SK-N-SH (cell line): Measurements from ENCODE around the gene TIMD4. TPM values are rescaled to one million over a fixed set of nuclear protein-coding genes. Genes with fewer than 3 reads are reported as not detected.

Source experiments
- CTCF ChIA-PET: fragments of 300-600, 350-600 bp; formaldehyde crosslinking; extraction: SDS; loops from one replicate; lab custom pipeline; 2021; lab: Yijun Ruan, JAX
- POLR2A ChIA-PET: fragments of 350-600 bp; sonication (Branson Sonifier 250); formaldehyde crosslinking; extraction: SDS; loops from one replicate; lab custom pipeline; 2020; ENCODE audit warnings: antibody characterized with exemption, inconsistent platforms; lab: Yijun Ruan, JAX
- DNase-seq: peaks from one replicate; pipeline ENCODE4 v3.0.0; 2012
- H2AFZ ChIP-seq: fragments of 200-600 bp; sonication (generic); 2 replicates; pipeline ENCODE4 v1.8.1; 2016; ENCODE audit warnings: antibody characterized with exemption, mild to moderate bottlenecking, low read depth
- H3F3A ChIP-seq: fragments of 200-600 bp; sonication (generic); replicated peaks from 2 replicates; pipeline ENCODE3; 2016; ENCODE audit warnings: antibody characterized with exemption, mild to moderate bottlenecking; ENCODE audit not compliant: insufficient read depth
- H3K27ac ChIP-seq, 2 experiments: fragments of 200-500 bp in 1 of 2; fragments of 200-600 bp in 1 of 2; sonication (Bioruptor generic) in 1 of 2; sonication (generic), shearing (Covaris generic) in 1 of 2; 2 replicates each; pipeline versions ENCODE4 v1.5.1 to v1.6.1; 2014 to 2016; ENCODE audit warnings: low read depth in 2 of 2, inconsistent platforms in 1 of 2, low read length in 1 of 2, mild to moderate bottlenecking in 1 of 2, mixed read lengths in 1 of 2
- H3K27me3 ChIP-seq: fragments of 200-600 bp; sonication (generic), shearing (Covaris generic); 2 replicates; pipeline ENCODE4 v1.6.1; 2016; ENCODE audit warnings: mixed run types; ENCODE audit not compliant: insufficient read depth
- H3K36me3 ChIP-seq, 2 experiments: fragments of 200-500 bp in 1 of 2; fragments of 200-600 bp in 1 of 2; sonication (Bioruptor generic) in 1 of 2; sonication (generic) in 1 of 2; replicated peaks in 1 of 2; 2 replicates each; pipeline versions ENCODE3 to v1.5.1; 2014 to 2016; ENCODE audit warnings: low read length in 1 of 2, mild to moderate bottlenecking in 1 of 2; ENCODE audit not compliant: insufficient read depth in 2 of 2, control insufficient read depth in 1 of 2
- H3K4me1 ChIP-seq, 2 experiments: fragments of 200-500 bp in 1 of 2; fragments of 200-600 bp in 1 of 2; sonication (Bioruptor generic) in 1 of 2; sonication (generic), shearing (Covaris generic) in 1 of 2; 2 replicates each; pipeline versions ENCODE4 v1.5.1 to v1.6.1; 2014 to 2016; ENCODE audit warnings: low read depth in 1 of 2, low read length in 1 of 2, mixed run types in 1 of 2; ENCODE audit not compliant: insufficient read depth in 2 of 2, control insufficient read depth in 1 of 2
- H3K4me2 ChIP-seq: fragments of 200-600 bp; sonication (generic), shearing (Covaris generic); 2 replicates; pipeline ENCODE4 v1.6.1; 2017; ENCODE audit warnings: mixed run types
- H3K4me3 ChIP-seq, 2 experiments: fragments of 200-500 bp in 1 of 2; fragments of 200-600 bp in 1 of 2; sonication (Bioruptor generic) in 1 of 2; sonication (generic), shearing (Covaris generic) in 1 of 2; 2 replicates each; pipeline versions ENCODE4 v1.5.1 to v1.8.1; 2014 to 2016; ENCODE audit warnings: low read depth in 2 of 2, inconsistent platforms in 1 of 2, low read length in 1 of 2, mild to moderate bottlenecking in 1 of 2, mixed read lengths in 1 of 2, moderate library complexity in 1 of 2
- H3K79me2 ChIP-seq: fragments of 200-600 bp; sonication (generic); 2 replicates; pipeline ENCODE4 v1.8.1; 2017; ENCODE audit warnings: mild to moderate bottlenecking; ENCODE audit not compliant: insufficient read depth
- H3K9ac ChIP-seq: fragments of 200-600 bp; sonication (generic); 2 replicates; pipeline ENCODE4 v1.6.1; 2017; ENCODE audit warnings: mixed run types
- H3K9me2 ChIP-seq: fragments of 200-600 bp; sonication (generic); 2 replicates; pipeline ENCODE4 v1.6.1; 2017; ENCODE audit warnings: mixed run types
- H3K9me3 ChIP-seq: fragments of 200-600 bp; sonication (generic); 2 replicates; pipeline ENCODE4 v1.6.1; 2017; ENCODE audit warnings: mixed run types, mild to moderate bottlenecking, moderate library complexity
- H4K20me1 ChIP-seq: fragments of 200-600 bp; sonication (generic); 2 replicates; pipeline ENCODE4 v1.6.1; 2017; ENCODE audit warnings: mild to moderate bottlenecking, mixed run types; ENCODE audit not compliant: insufficient read depth
- ELF1 ChIP-seq: IDR thresholded peaks from 2 replicates; pipeline ENCODE4 v1.4.0; 2012
- EP300 ChIP-seq, 2 experiments: IDR thresholded peaks; 2 replicates each; pipeline versions ENCODE4 v1.4.0 to v1.6.1; 2012; ENCODE audit warnings: borderline replicate concordance in 1 of 2, low read depth in 1 of 2, low read length in 1 of 2
- EZH2phosphoT487 ChIP-seq: fragments of 200-600 bp; sonication (generic); IDR thresholded peaks from 2 replicates; pipeline ENCODE4 v1.6.1; 2017; ENCODE audit warnings: low read depth, mixed run types, mild to moderate bottlenecking, antibody characterized with exemption, moderate library complexity, borderline replicate concordance
- GABPA ChIP-seq: IDR thresholded peaks from 2 replicates; pipeline ENCODE4 v1.4.0; 2012; ENCODE audit warnings: low read depth, mild to moderate bottlenecking
- GATA2 ChIP-seq: sonication (generic); formaldehyde crosslinking; IDR thresholded peaks from 2 replicates; pipeline ENCODE4 v1.5.0; 2020; ENCODE audit warnings: mild to moderate bottlenecking, missing genetic modification reagents
- IRF3 ChIP-seq: fragments of 150-350 bp; IDR thresholded peaks from 2 replicates; pipeline ENCODE4 v1.6.1; 2016; ENCODE audit warnings: mild to moderate bottlenecking, low read depth, low read length
- JUND ChIP-seq: IDR thresholded peaks from 2 replicates; pipeline ENCODE4 v1.4.0; 2012
- NFIC ChIP-seq: IDR thresholded peaks from 2 replicates; pipeline ENCODE4 v1.4.0; 2012; ENCODE audit warnings: borderline replicate concordance
- NRF1 ChIP-seq: IDR thresholded peaks from 2 replicates; pipeline ENCODE4 v1.6.1; 2012; ENCODE audit warnings: low read depth, mild to moderate bottlenecking, low read length
- PBX3 ChIP-seq: IDR thresholded peaks from 2 replicates; pipeline ENCODE4; 2012
- RAD21 ChIP-seq: IDR thresholded peaks from 2 replicates; pipeline ENCODE4 v1.6.1; 2012; ENCODE audit warnings: mild to moderate bottlenecking, low read length
- RCOR1 ChIP-seq: fragments of 150-350 bp; IDR thresholded peaks from 2 replicates; pipeline ENCODE4 v1.6.1; 2017; ENCODE audit warnings: antibody characterized with exemption, low read length
- RFX5 ChIP-seq: IDR thresholded peaks from 2 replicates; pipeline ENCODE4 v1.6.1; 2012; ENCODE audit warnings: mild to moderate bottlenecking, improper control_type of control experiment, low read length
- SIN3A ChIP-seq: IDR thresholded peaks from 2 replicates; pipeline ENCODE4 v1.6.1; 2012; ENCODE audit warnings: low read depth, mild to moderate bottlenecking, low read length, moderate library complexity, borderline replicate concordance
- SMC3 ChIP-seq: IDR thresholded peaks from 2 replicates; pipeline ENCODE4 v1.6.1; 2012; ENCODE audit warnings: low read depth, low read length, improper control_type of control experiment
- TAF1 ChIP-seq: IDR thresholded peaks from 2 replicates; pipeline ENCODE4 v1.6.1; 2012; ENCODE audit warnings: low read depth, mild to moderate bottlenecking, low read length, moderate library complexity, borderline replicate concordance
- TCF12 ChIP-seq: IDR thresholded peaks from 2 replicates; pipeline ENCODE4 v1.4.0; 2012
- ZBTB33 ChIP-seq: IDR thresholded peaks from 2 replicates; pipeline ENCODE4 v1.4.0; 2012; ENCODE audit warnings: low read depth, borderline replicate concordance
- WGBS: methylation state at CpG from one replicate; pipeline ENCODE4 v1.1.6; 2017; ENCODE audit warnings: low lambda C conversion rate; 5-methylcytosine and 5-hydroxymethylcytosine counted together
- polyA plus RNA-seq, 3 experiments: library from polyadenylated mRNA; depleted of rRNA; stranded (reverse); fragments of >200 nt; gene quantifications; 2 replicates each; pipeline ENCODE4 v1.2.3, GENCODE V29; 2012
- TF ChIP-seq, protein P1 (sequence below): fragments of 200-600 bp; sonication (generic); IDR thresholded peaks from 2 replicates; pipeline ENCODE4 v1.6.1; 2017; ENCODE audit warnings: antibody characterized with exemption, mild to moderate bottlenecking, moderate library complexity

The TIMD4 gene
- polyA plus RNA-seq, 1 of the 3 experiments (the other 2 are of a cell fraction), result not detected

- Histone ChIP-seq H3F3A (no peaks in the 10 kb centered on the region), H3K79me2 (no peaks in the 10 kb centered on the region), H3K27ac (no peak overlapping the region), H3K9me3 (no peaks in the 10 kb centered on the region), H3K36me3 (no peaks in the 10 kb centered on the region), H3K4me2 (no peak overlapping the region), H3K4me3 (no peak overlapping the region; a peak in 1 of 4 replicates), H4K20me1 (no peaks in the 10 kb centered on the region), H3K4me1 (no peaks in the 10 kb centered on the region), H3K9ac (no peak overlapping the region), H3K27me3 (no peaks in the 10 kb centered on the region), H2AFZ (no peak overlapping the region), H3K9me2 (no peaks in the 10 kb centered on the region)
- peak; percentile 36 for DNase-seq
- ChIA-PET CTCF (no interaction called here), POLR2A (no interaction called here)
- WGBS, result 24% methylated on average over 9 of the region's 9 CpGs
- TF ChIP-seq PBX3 (no peak), TCF12 (no peak), RAD21 (peak; percentile 58), GATA2 (CRISPR knock-in tag) (no peak), ZBTB33 (no peak), RCOR1 (no peak)
- TF ChIP-seq, protein P1, sequence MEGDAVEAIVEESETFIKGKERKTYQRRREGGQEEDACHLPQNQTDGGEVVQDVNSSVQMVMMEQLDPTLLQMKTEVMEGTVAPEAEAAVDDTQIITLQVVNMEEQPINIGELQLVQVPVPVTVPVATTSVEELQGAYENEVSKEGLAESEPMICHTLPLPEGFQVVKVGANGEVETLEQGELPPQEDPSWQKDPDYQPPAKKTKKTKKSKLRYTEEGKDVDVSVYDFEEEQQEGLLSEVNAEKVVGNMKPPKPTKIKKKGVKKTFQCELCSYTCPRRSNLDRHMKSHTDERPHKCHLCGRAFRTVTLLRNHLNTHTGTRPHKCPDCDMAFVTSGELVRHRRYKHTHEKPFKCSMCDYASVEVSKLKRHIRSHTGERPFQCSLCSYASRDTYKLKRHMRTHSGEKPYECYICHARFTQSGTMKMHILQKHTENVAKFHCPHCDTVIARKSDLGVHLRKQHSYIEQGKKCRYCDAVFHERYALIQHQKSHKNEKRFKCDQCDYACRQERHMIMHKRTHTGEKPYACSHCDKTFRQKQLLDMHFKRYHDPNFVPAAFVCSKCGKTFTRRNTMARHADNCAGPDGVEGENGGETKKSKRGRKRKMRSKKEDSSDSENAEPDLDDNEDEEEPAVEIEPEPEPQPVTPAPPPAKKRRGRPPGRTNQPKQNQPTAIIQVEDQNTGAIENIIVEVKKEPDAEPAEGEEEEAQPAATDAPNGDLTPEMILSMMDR, result peak; percentile 36
Observed at GRCh38 chr5:156934450-156935211, 28.4 kb downstream of the TIMD4 start.

DNA sequence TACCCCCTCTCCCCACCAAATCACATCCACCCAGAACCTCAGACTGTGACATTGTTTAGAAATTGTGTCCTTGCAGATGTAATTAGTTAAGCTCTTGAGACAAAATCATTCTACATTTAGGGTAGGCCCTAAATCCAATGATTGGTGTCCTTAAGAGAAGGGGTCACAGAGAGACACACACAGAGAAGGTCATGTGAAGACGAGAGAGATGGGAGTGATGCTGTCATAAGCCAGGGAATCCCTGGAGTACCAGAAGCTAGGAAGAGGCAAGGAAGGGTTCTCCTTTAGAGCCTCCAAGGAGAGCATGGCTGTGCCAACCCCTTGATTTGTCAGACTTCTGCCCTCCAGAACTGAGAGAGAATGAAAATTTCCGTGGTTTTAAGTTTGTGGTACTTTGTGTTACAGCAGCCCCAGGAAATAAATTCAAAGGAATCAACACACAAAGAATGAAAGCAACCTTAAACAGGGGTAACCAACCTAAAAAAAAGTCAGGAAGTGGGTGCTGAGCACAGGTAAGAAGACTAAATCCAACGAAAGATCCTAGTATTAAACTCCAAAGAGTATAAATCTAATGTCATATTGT lies 33.6 kb downstream of the TIMD4 start:
- no peak overlapping the region for H3K9ac ChIP-seq
- no peaks in the 10 kb centered on the region for H3K79me2 ChIP-seq
- no peaks in the 10 kb centered on the region for H3K4me1 ChIP-seq
- H3K9me3 ChIP-seq, result no peaks in the 10 kb centered on the region
- H3K9me2 ChIP-seq, result no peaks in the 10 kb centered on the region
- no peak overlapping the region for H3K4me3 ChIP-seq
- ChIA-PET POLR2A (no interaction called here), CTCF (no interaction called here)
- no peaks in the 10 kb centered on the region for H3F3A ChIP-seq
- H2AFZ ChIP-seq, result no peak overlapping the region
- H3K27me3 ChIP-seq, result no peaks in the 10 kb centered on the region
- no peak overlapping the region for H3K4me2 ChIP-seq
- no peak overlapping the region for H3K27ac ChIP-seq
- H4K20me1 ChIP-seq, result no peaks in the 10 kb centered on the region
- no peaks in the 10 kb centered on the region for H3K36me3 ChIP-seq
- 15% methylated on average over 3 of the region's 3 CpGs for WGBS
- DNase-seq, result no peak
- TF ChIP-seq JUND, result no peak
- TF ChIP-seq IRF3, result no peak
- TF ChIP-seq SMC3, result no peak
- no peak for TF ChIP-seq EP300 (IDR thresholded peaks at IDR 0.05; ENCODE audit: borderline replicate concordance in 1 of 2, low read depth in 1 of 2, low read length in 1 of 2)
- no peak for TF ChIP-seq NFIC
- TF ChIP-seq SIN3A, result no peak
- no peak for TF ChIP-seq GATA2 (CRISPR knock-in tag)
- TF ChIP-seq EZH2phosphoT487, result no peak
- TF ChIP-seq RFX5, result no peak
- no peak for TF ChIP-seq NRF1
- no peak for TF ChIP-seq GABPA
- no peak for TF ChIP-seq TAF1
- TF ChIP-seq, protein P1, result no peak
- no peak for TF ChIP-seq ELF1
